ENCODE measurements around the gene INSYN2A.

DNA sequence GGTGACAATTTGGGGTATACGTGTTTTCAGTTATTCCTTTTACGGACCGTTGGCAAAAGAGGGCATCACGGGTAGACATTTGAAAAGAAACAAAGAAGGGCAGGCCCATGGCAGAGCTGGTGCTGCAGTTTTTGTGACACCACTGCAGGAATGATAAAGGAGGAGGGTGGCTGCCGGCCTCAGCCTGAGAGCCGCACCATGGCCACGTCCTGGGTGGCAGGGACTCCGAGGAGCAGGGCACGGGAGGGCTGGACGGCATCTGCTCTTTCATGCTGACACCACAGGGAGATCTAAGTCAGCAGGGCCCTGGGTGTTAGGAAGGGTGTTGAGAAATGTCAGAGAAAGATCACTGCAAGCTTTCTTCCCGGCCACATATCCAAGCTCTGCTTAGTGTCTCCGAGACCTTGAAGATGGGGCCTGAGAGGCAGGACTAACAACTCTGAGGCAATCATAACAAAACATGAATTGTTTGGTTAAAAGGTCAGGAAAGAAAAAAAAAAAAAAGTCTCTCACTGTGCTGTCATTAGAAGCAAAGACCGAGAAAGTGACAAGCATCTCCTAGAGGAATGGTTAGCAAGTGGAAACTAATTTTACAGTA lies 36.6 kb downstream of the INSYN2A start:
- no peak for TF ChIP-seq EZH2 (IDR thresholded peaks at IDR 0.05)
- no peak for TF ChIP-seq POLR2AphosphoS5 (IDR thresholded peaks at IDR 0.05; ENCODE audit: borderline replicate concordance, low read depth, low read length)
- no peak for TF ChIP-seq FOXP2 (optimal IDR thresholded peaks at IDR 0.05; ENCODE audit: control extremely low read depth, extremely low read length, insufficient read depth)

All from SK-N-MC (cell line).